Gastroesophageal sphincter (tissue), 4 donors: Measurements from ENCODE around the gene GDPGP1. TPM values are rescaled to one million over a fixed set of nuclear protein-coding genes. Genes with fewer than 3 reads are reported as not detected.
"Not testable (repeated sequence)": the region's sequence is repeated elsewhere in the genome, so short reads cannot be mapped to it uniquely, and the experiment has no call there.

Source experiments
- ATAC-seq: fragments of 150-250 bp; one replicate; pipeline ENCODE4 v1.9.1; 2016; ENCODE audit warnings: mild to moderate bottlenecking, moderate library complexity
- H3K27ac ChIP-seq, 4 donors: fragments of 200-600 bp; sonication (generic) in 3 of 4; 1 replicate in 3 of 4; 2 replicates in 1 of 4; pipeline ENCODE4 v1.5.1; 2016 to 2019
- H3K27me3 ChIP-seq: fragments of 200-600 bp; sonication (generic); one replicate; pipeline ENCODE4 v1.5.1; 2019
- H3K36me3 ChIP-seq, 2 donors: fragments of 200-600 bp; sonication (generic); one replicate each; pipeline ENCODE4 v1.5.1; 2019; ENCODE audit warnings: control low read depth in 1 of 2
- H3K4me1 ChIP-seq, 3 donors: fragments of 200-600 bp; sonication (generic); 1 replicate in 2 of 3; 2 replicates in 1 of 3; pipeline ENCODE4 v1.5.1; 2016 to 2019; ENCODE audit warnings: control low read depth in 2 of 3
- H3K4me3 ChIP-seq, 2 donors: fragments of 200-600 bp; sonication (generic); one replicate each; pipeline ENCODE4 v1.5.1; 2019; ENCODE audit warnings: mild to moderate bottlenecking in 1 of 2, moderate library complexity in 1 of 2
- H3K9me3 ChIP-seq, 3 donors: fragments of 200-600 bp; sonication (generic); one replicate each; pipeline ENCODE4 v1.5.1; 2017 to 2019; ENCODE audit warnings: control low read depth in 2 of 3
- CTCF ChIP-seq, 4 experiments: fragments of 200-600 bp in 2 of 4; fragments of 450-650 bp in 2 of 4; sonication (generic) in 1 of 4; IDR thresholded peaks; one replicate each; pipeline ENCODE4 v1.5.1; 2017 to 2019; ENCODE audit warnings: antibody characterized with exemption in 4 of 4, mild to moderate bottlenecking in 2 of 4, moderate library complexity in 2 of 4
- EP300 ChIP-seq: sonication (generic); formaldehyde crosslinking; IDR thresholded peaks from one replicate; pipeline ENCODE4 v1.6.1; 2017; ENCODE audit warnings: antibody characterized with exemption, mild to moderate bottlenecking
- POLR2A ChIP-seq, 2 donors: fragments of 450-650 bp; IDR thresholded peaks; one replicate each; pipeline ENCODE4 v1.6.1; 2017; ENCODE audit warnings: antibody characterized with exemption in 2 of 2, mild to moderate bottlenecking in 2 of 2, moderate library complexity in 1 of 2
- POLR2AphosphoS5 ChIP-seq: sonication (generic); formaldehyde crosslinking; IDR thresholded peaks from one replicate; pipeline ENCODE4 v1.6.1; 2017; ENCODE audit warnings: antibody characterized with exemption
- WGBS, 2 donors: methylation state at CpG; one replicate each; pipeline ENCODE4 v1.1.5; 2018; ENCODE audit warnings: low coverage in 1 of 2; 5-methylcytosine and 5-hydroxymethylcytosine counted together
- total RNA-seq, 4 donors: library from RNA; depleted of rRNA; stranded (reverse); fragments of >200 nt; gene quantifications; one replicate each; pipeline ENCODE4 v1.1.0, GENCODE V29; 2016

GDPGP1 gene
- total RNA-seq, 4 donors from 2014 or later, result 2.0 to 8.9 (median 7.5) TPM

GRCh38 chr15:90271459-90272166 is 37.6 kb downstream of the GDPGP1 start:
- no peak for ATAC-seq
- peaks cover 0 to 72% of the 10 kb centered on the region in 2 donors for H3K36me3 ChIP-seq
- peaks cover 7 to 68% (median 16%) of the 10 kb centered on the region in 3 donors for H3K4me1 ChIP-seq
- no peaks in the 10 kb centered on the region for H3K9me3 ChIP-seq
- no peak overlapping the region for H3K27ac ChIP-seq
- 71 to 73% methylated on average over 5 to 7 of the region's 7 CpGs for WGBS, 2 donors
- no peaks in the 10 kb centered on the region for H3K27me3 ChIP-seq
- TF ChIP-seq POLR2A (IDR thresholded peaks at IDR 0.05) (no peak), POLR2AphosphoS5 (no peak), EP300 (no peak), CTCF (IDR thresholded peaks at IDR 0.05) (no peak)
- H3K4me3 ChIP-seq, result no peak overlapping the region

GRCh38 chr15:90278467-90278866 is 44.5 kb downstream of the GDPGP1 start:
- 83% methylated on average over 2 of the region's 12 CpGs; no CpG with 5 or more reads in 1 of the 2 donors for WGBS, 2 donors
- H3K36me3 ChIP-seq, result peaks cover 0 to 22% of the 10 kb centered on the region in 2 donors
- not testable (repeated sequence) for H3K27ac ChIP-seq, H3K27me3 ChIP-seq, H3K9me3 ChIP-seq, ATAC-seq, H3K4me1 ChIP-seq, H3K4me3 ChIP-seq

- WGBS, 2 donors, result 78 to 90% methylated on average over 4 to 5 of the region's 5 CpGs
- H3K9me3 ChIP-seq, H3K27ac ChIP-seq, H3K27me3 ChIP-seq, H3K36me3 ChIP-seq, ATAC-seq, H3K4me3 ChIP-seq, H3K4me1 ChIP-seq: not testable (repeated sequence)
These were observed 46.7 kb downstream of the GDPGP1 start for GRCh38 chr15:90280743-90281142.

- H3K4me1 ChIP-seq, H3K9me3 ChIP-seq, H3K36me3 ChIP-seq, H3K4me3 ChIP-seq, ATAC-seq, H3K27ac ChIP-seq, H3K27me3 ChIP-seq: not testable (repeated sequence)
- 65 to 88% methylated on average over 6 of the region's 6 CpGs for WGBS, 2 donors
These were observed 47.6 kb downstream of the GDPGP1 start for GRCh38 chr15:90281637-90282036.

- H3K4me1 ChIP-seq, result no peaks in the 10 kb centered on the region
- no peak overlapping the region for H3K4me3 ChIP-seq
- H3K9me3 ChIP-seq, result no peaks in the 10 kb centered on the region
- H3K27ac ChIP-seq, result no peak overlapping the region
- no peaks in the 10 kb centered on the region for H3K36me3 ChIP-seq
- H3K27me3 ChIP-seq, result no peaks in the 10 kb centered on the region
- TF ChIP-seq POLR2AphosphoS5, result no peak
- TF ChIP-seq CTCF (IDR thresholded peaks at IDR 0.05), result peak in 3 of 4 experiments; percentile 9 to 32 (median 12)
- TF ChIP-seq EP300, result no peak
- no peak for TF ChIP-seq POLR2A (IDR thresholded peaks at IDR 0.05)
- no peak for ATAC-seq
These were observed 52.7 kb downstream of the GDPGP1 start for GRCh38 chr15:90286678-90287077.

- no peak overlapping the region for H3K4me3 ChIP-seq
- 71 to 89% methylated on average over 1 of the region's 5 CpGs for WGBS, 2 donors
- no peaks in the 10 kb centered on the region for H3K9me3 ChIP-seq
- H3K36me3 ChIP-seq, result no peaks in the 10 kb centered on the region
- no peak overlapping the region for H3K27ac ChIP-seq
- H3K4me1 ChIP-seq, result no peaks in the 10 kb centered on the region
- ATAC-seq, result no peak
- H3K27me3 ChIP-seq, result no peaks in the 10 kb centered on the region
- TF ChIP-seq POLR2AphosphoS5 (no peak), CTCF (IDR thresholded peaks at IDR 0.05) (no peak), POLR2A (IDR thresholded peaks at IDR 0.05) (no peak), EP300 (no peak)
These were observed 53.1 kb downstream of the GDPGP1 start for GRCh38 chr15:90287101-90287500.
